Peyer's patch (tissue), 4 donors: ENCODE results near the gene AKAP7.

Experiments used
- POLR2A ChIP-seq, 2 donors: fragments of 450-650 bp; IDR thresholded peaks; one replicate each; pipeline ENCODE4 v1.5.1; 2017; ENCODE audit warnings: antibody characterized with exemption in 2 of 2, mild to moderate bottlenecking in 2 of 2, moderate library complexity in 2 of 2
- TF ChIP-seq, protein P1 (sequence below), 6 experiments: fragments of 450-650 bp in 4 of 6; fragments of 200-600 bp in 2 of 6; sonication (generic) in 1 of 6; IDR thresholded peaks; one replicate each; pipeline ENCODE4 v1.5.1; 2017 to 2019; ENCODE audit warnings: antibody characterized with exemption in 6 of 6, mild to moderate bottlenecking in 3 of 6, moderate library complexity in 1 of 6

DNA sequence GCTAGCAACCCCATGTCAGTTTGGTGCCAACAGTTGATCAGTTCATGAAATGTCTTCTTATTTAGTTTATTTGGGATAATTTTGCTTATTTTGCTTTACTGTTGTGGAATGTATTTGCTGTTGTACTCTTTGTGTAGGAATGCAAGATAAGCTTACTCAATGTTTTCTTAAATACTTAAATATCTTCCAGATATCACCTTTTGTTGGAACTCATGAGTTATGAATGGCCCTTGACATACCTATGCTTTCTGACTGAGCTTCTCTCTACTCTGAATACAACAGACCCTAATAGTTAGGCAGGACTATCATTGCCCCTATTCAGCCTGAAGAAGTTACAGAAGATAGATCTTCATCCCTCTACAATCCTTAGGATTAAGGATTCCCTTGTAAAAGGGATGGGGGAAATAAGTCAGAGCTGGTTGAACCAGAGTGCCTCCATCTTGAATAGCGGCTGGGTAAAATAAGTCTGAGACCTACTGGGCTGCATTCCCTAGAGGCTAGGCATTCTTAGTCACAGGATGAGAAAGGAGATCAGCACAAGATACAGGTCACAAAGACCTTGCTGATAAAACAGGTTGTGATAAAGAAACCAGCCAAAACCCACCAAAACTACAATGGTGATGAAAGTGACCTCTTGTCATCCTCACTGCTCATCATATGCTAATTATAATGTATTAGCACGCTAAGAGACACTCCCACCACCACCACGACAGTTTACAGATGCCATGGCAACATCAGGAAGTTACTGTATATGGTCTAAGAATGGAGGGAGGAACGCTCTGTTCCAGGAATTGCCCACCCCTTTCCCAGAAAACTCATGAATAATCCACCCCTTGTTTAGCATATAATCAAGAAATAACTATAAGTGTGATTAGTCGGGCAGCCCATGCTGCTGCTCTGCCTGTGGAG, 196.9 kb downstream of the AKAP7 start:
- TF ChIP-seq, protein P1, sequence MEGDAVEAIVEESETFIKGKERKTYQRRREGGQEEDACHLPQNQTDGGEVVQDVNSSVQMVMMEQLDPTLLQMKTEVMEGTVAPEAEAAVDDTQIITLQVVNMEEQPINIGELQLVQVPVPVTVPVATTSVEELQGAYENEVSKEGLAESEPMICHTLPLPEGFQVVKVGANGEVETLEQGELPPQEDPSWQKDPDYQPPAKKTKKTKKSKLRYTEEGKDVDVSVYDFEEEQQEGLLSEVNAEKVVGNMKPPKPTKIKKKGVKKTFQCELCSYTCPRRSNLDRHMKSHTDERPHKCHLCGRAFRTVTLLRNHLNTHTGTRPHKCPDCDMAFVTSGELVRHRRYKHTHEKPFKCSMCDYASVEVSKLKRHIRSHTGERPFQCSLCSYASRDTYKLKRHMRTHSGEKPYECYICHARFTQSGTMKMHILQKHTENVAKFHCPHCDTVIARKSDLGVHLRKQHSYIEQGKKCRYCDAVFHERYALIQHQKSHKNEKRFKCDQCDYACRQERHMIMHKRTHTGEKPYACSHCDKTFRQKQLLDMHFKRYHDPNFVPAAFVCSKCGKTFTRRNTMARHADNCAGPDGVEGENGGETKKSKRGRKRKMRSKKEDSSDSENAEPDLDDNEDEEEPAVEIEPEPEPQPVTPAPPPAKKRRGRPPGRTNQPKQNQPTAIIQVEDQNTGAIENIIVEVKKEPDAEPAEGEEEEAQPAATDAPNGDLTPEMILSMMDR (IDR thresholded peaks at IDR 0.05), result no peak
- TF ChIP-seq POLR2A (IDR thresholded peaks at IDR 0.05), result no peak
